HEK293 (cell line): Measurements from ENCODE around the gene ATP5IF1.
A peak's percentile ranks its signal among the peaks of the same experiment; 100 is the strongest.

Source experiments
- PRDM10 ChIP-seq: fragments of 450-650 bp; formaldehyde crosslinking; IDR thresholded peaks from 2 replicates; pipeline ENCODE4 v1.5.1; 2016; ENCODE audit warnings: missing biosample characterization, missing genetic modification characterization
- PRDM2 ChIP-seq: fragments of 450-650 bp; formaldehyde crosslinking; IDR thresholded peaks from 2 replicates; pipeline ENCODE4 v1.5.1; 2016; ENCODE audit warnings: missing biosample characterization, missing genetic modification characterization, borderline replicate concordance
- SP2 ChIP-seq: fragments of 450-650 bp; formaldehyde crosslinking; IDR thresholded peaks from 2 replicates; pipeline ENCODE4 v1.5.1; 2016; ENCODE audit warnings: missing biosample characterization, missing genetic modification characterization
- WT1 ChIP-seq: fragments of 450-650 bp; formaldehyde crosslinking; IDR thresholded peaks from 2 replicates; pipeline ENCODE4 v1.5.1; 2016; ENCODE audit warnings: missing biosample characterization, missing genetic modification characterization
- YY1 ChIP-seq: fragments of 450-650 bp; formaldehyde crosslinking; IDR thresholded peaks from 2 replicates; pipeline ENCODE4 v1.5.1; 2018; ENCODE audit warnings: missing biosample characterization, missing genetic modification characterization
- ZBTB10 ChIP-seq: fragments of 450-650 bp; formaldehyde crosslinking; IDR thresholded peaks from 2 replicates; pipeline ENCODE4 v1.5.1; 2016; ENCODE audit warnings: missing biosample characterization, missing genetic modification characterization
- ZBTB48 ChIP-seq: fragments of 450-650 bp; formaldehyde crosslinking; IDR thresholded peaks from 2 replicates; pipeline ENCODE4 v1.5.1; 2016; ENCODE audit warnings: missing biosample characterization, missing genetic modification characterization
- ZNF529 ChIP-seq: fragments of 450-650 bp; formaldehyde crosslinking; IDR thresholded peaks from 2 replicates; pipeline ENCODE4 v1.5.1; 2017; ENCODE audit warnings: missing genetic modification characterization, missing biosample characterization; ENCODE audit not compliant: insufficient replicate concordance
- ZNF580 ChIP-seq: fragments of 450-650 bp; formaldehyde crosslinking; IDR thresholded peaks from 2 replicates; pipeline ENCODE4 v1.5.1; 2016; ENCODE audit warnings: missing biosample characterization, missing genetic modification characterization
- ZNF600 ChIP-seq: fragments of 450-650 bp; formaldehyde crosslinking; IDR thresholded peaks from 2 replicates; pipeline ENCODE4 v1.5.1; 2016; ENCODE audit warnings: missing biosample characterization, missing genetic modification characterization
- ZSCAN16 ChIP-seq: fragments of 450-650 bp; formaldehyde crosslinking; IDR thresholded peaks from 2 replicates; pipeline ENCODE4 v1.5.1; 2016; ENCODE audit warnings: missing biosample characterization, missing genetic modification characterization
- TF ChIP-seq, protein P1 (sequence below): fragments of 450-650 bp; formaldehyde crosslinking; IDR thresholded peaks from 2 replicates; pipeline ENCODE4 v1.5.1; 2017; ENCODE audit warnings: missing biosample characterization, mild to moderate bottlenecking, missing genetic modification characterization, moderate library complexity
- TF ChIP-seq, protein P2 (sequence below): fragments of 450-650 bp; formaldehyde crosslinking; IDR thresholded peaks from 2 replicates; pipeline ENCODE4 v1.5.1; 2016; ENCODE audit warnings: missing biosample characterization, missing genetic modification characterization
- TF ChIP-seq, protein P3 (sequence below): fragments of 450-650 bp; formaldehyde crosslinking; IDR thresholded peaks from 2 replicates; pipeline ENCODE4 v1.5.1; 2016; ENCODE audit warnings: missing biosample characterization, missing genetic modification characterization
- TF ChIP-seq, protein P4 (sequence below): fragments of 450-650 bp; formaldehyde crosslinking; IDR thresholded peaks from 2 replicates; pipeline ENCODE4 v1.5.1; 2016; ENCODE audit warnings: missing biosample characterization, missing genetic modification characterization

ATP5IF1 gene

GRCh38 chr1:28235755-28236655 is at the start of gene ATP5IF1 (continued):
- TF ChIP-seq PRDM2 (tag by site-specific recombination) = peak; percentile 54; the same call in 1 of the 2 replicates
- TF ChIP-seq, protein P1, sequence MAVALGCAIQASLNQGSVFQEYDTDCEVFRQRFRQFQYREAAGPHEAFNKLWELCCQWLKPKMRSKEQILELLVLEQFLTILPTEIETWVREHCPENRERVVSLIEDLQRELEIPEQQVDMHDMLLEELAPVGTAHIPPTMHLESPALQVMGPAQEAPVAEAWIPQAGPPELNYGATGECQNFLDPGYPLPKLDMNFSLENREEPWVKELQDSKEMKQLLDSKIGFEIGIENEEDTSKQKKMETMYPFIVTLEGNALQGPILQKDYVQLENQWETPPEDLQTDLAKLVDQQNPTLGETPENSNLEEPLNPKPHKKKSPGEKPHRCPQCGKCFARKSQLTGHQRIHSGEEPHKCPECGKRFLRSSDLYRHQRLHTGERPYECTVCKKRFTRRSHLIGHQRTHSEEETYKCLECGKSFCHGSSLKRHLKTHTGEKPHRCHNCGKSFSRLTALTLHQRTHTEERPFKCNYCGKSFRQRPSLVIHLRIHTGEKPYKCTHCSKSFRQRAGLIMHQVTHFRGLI (tag by site-specific recombination) = peak; percentile 6; the same call in 1 of the 2 replicates
- TF ChIP-seq SP2 (tag by site-specific recombination) = peak; percentile 97
- TF ChIP-seq, protein P2, sequence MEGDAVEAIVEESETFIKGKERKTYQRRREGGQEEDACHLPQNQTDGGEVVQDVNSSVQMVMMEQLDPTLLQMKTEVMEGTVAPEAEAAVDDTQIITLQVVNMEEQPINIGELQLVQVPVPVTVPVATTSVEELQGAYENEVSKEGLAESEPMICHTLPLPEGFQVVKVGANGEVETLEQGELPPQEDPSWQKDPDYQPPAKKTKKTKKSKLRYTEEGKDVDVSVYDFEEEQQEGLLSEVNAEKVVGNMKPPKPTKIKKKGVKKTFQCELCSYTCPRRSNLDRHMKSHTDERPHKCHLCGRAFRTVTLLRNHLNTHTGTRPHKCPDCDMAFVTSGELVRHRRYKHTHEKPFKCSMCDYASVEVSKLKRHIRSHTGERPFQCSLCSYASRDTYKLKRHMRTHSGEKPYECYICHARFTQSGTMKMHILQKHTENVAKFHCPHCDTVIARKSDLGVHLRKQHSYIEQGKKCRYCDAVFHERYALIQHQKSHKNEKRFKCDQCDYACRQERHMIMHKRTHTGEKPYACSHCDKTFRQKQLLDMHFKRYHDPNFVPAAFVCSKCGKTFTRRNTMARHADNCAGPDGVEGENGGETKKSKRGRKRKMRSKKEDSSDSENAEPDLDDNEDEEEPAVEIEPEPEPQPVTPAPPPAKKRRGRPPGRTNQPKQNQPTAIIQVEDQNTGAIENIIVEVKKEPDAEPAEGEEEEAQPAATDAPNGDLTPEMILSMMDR (tag by site-specific recombination) = 0 out of 2 replicates have a peak, but pooled peaks have one; percentile 10
- TF ChIP-seq YY1 = peak; percentile 47
- peak; percentile 51; the same call in 1 of the 2 replicates for TF ChIP-seq ZBTB10
- no peak for TF ChIP-seq ZNF580 (tag by site-specific recombination)
- no peak for TF ChIP-seq ZNF529 (tag by site-specific recombination)
- peak; percentile 33; the same call in 1 of the 2 replicates for TF ChIP-seq WT1
- TF ChIP-seq, protein P3, sequence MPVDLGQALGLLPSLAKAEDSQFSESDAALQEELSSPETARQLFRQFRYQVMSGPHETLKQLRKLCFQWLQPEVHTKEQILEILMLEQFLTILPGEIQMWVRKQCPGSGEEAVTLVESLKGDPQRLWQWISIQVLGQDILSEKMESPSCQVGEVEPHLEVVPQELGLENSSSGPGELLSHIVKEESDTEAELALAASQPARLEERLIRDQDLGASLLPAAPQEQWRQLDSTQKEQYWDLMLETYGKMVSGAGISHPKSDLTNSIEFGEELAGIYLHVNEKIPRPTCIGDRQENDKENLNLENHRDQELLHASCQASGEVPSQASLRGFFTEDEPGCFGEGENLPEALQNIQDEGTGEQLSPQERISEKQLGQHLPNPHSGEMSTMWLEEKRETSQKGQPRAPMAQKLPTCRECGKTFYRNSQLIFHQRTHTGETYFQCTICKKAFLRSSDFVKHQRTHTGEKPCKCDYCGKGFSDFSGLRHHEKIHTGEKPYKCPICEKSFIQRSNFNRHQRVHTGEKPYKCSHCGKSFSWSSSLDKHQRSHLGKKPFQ = no peak
- TF ChIP-seq ZBTB48 = peak; percentile 60
- peak; percentile 86 for TF ChIP-seq ZNF600
- TF ChIP-seq ZSCAN16 = 0 out of 2 replicates have a peak, but pooled peaks have one; percentile 20
- TF ChIP-seq, protein P4, sequence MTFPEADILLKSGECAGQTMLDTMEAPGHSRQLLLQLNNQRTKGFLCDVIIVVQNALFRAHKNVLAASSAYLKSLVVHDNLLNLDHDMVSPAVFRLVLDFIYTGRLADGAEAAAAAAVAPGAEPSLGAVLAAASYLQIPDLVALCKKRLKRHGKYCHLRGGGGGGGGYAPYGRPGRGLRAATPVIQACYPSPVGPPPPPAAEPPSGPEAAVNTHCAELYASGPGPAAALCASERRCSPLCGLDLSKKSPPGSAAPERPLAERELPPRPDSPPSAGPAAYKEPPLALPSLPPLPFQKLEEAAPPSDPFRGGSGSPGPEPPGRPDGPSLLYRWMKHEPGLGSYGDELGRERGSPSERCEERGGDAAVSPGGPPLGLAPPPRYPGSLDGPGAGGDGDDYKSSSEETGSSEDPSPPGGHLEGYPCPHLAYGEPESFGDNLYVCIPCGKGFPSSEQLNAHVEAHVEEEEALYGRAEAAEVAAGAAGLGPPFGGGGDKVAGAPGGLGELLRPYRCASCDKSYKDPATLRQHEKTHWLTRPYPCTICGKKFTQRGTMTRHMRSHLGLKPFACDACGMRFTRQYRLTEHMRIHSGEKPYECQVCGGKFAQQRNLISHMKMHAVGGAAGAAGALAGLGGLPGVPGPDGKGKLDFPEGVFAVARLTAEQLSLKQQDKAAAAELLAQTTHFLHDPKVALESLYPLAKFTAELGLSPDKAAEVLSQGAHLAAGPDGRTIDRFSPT (tag by site-specific recombination) = 0 out of 2 replicates have a peak, but pooled peaks have one; percentile 19
- 0 out of 2 replicates have a peak, but pooled peaks have one; percentile 21 for TF ChIP-seq PRDM10 (tag by site-specific recombination)
